HEK293T (cell line): ENCODE data around the gene TPI1.

ENCODE experiments used
- CTCF ChIA-PET: fragments of 350-600 bp; formaldehyde crosslinking; extraction: SDS; loops from one replicate; lab custom pipeline; 2021; ENCODE audit warnings: antibody characterized with exemption, inconsistent platforms; lab: Yijun Ruan, JAX
- POLR2A ChIA-PET: fragments of 350-600 bp; formaldehyde crosslinking; extraction: SDS; loops from one replicate; lab custom pipeline; 2020; ENCODE audit warnings: antibody characterized with exemption, inconsistent platforms; lab: Yijun Ruan, JAX
- DNase-seq: peaks from one replicate; pipeline ENCODE4 v3.0.0; 2012; ENCODE audit warnings: mixed read lengths; ENCODE audit errors: extremely low spot score
- ARNT ChIP-seq: fragments of 450-650 bp; IDR thresholded peaks from 2 replicates; pipeline ENCODE4 v1.6.1; 2017; ENCODE audit warnings: mild to moderate bottlenecking
- BHLHE40 ChIP-seq: fragments of 450-650 bp; IDR thresholded peaks from 2 replicates; pipeline ENCODE4 v1.6.1; 2016; ENCODE audit warnings: mild to moderate bottlenecking, moderate library complexity, borderline replicate concordance
- CTBP1 ChIP-seq: fragments of 450-650 bp; IDR thresholded peaks from 2 replicates; pipeline ENCODE4 v1.6.1; 2016; ENCODE audit warnings: borderline replicate concordance
- ELF4 ChIP-seq: fragments of 450-650 bp; IDR thresholded peaks from 2 replicates; pipeline ENCODE4 v1.6.1; 2017; ENCODE audit warnings: antibody characterized with exemption
- FOXA1 ChIP-seq: fragments of 450-650 bp; IDR thresholded peaks from 2 replicates; pipeline ENCODE4 v1.6.1; 2016; ENCODE audit warnings: mild to moderate bottlenecking
- FOXK2 ChIP-seq: fragments of 450-650 bp; IDR thresholded peaks from 2 replicates; pipeline ENCODE4 v1.6.1; 2016; ENCODE audit warnings: mild to moderate bottlenecking
- FOXM1 ChIP-seq: fragments of 450-650 bp; IDR thresholded peaks from 2 replicates; pipeline ENCODE4 v1.6.1; 2017; ENCODE audit warnings: mild to moderate bottlenecking, borderline replicate concordance
- HDGF ChIP-seq: fragments of 450-650 bp; IDR thresholded peaks from 2 replicates; pipeline ENCODE4 v1.6.1; 2017; ENCODE audit warnings: antibody characterized with exemption, borderline replicate concordance
- L3MBTL2 ChIP-seq: fragments of 450-650 bp; conservative IDR thresholded peaks from 2 replicates; pipeline ENCODE4 v1.6.1; 2016; ENCODE audit warnings: mild to moderate bottlenecking
- LEF1 ChIP-seq: fragments of 450-650 bp; IDR thresholded peaks from 2 replicates; pipeline ENCODE4 v1.6.1; 2017; ENCODE audit warnings: mild to moderate bottlenecking, borderline replicate concordance
- NFRKB ChIP-seq: fragments of 450-650 bp; IDR thresholded peaks from 2 replicates; pipeline ENCODE4 v1.6.1; 2016; ENCODE audit warnings: mild to moderate bottlenecking, moderate library complexity
- SP1 ChIP-seq: fragments of 450-650 bp; IDR thresholded peaks from 2 replicates; pipeline ENCODE4 v1.6.1; 2017
- SUZ12 ChIP-seq: fragments of 450-650 bp; IDR thresholded peaks from 2 replicates; pipeline ENCODE4 v1.6.1; 2016; ENCODE audit warnings: mild to moderate bottlenecking
- TARDBP ChIP-seq: fragments of 450-650 bp; IDR thresholded peaks from 2 replicates; pipeline ENCODE4 v1.6.1; 2016
- ZNF384 ChIP-seq: fragments of 450-650 bp; IDR thresholded peaks from 2 replicates; pipeline ENCODE4 v1.6.1; 2016
- TF ChIP-seq, protein P1 (sequence below): fragments of 450-650 bp; IDR thresholded peaks from 2 replicates; pipeline ENCODE4 v1.6.1; 2016

The TPI1 gene

DNA sequence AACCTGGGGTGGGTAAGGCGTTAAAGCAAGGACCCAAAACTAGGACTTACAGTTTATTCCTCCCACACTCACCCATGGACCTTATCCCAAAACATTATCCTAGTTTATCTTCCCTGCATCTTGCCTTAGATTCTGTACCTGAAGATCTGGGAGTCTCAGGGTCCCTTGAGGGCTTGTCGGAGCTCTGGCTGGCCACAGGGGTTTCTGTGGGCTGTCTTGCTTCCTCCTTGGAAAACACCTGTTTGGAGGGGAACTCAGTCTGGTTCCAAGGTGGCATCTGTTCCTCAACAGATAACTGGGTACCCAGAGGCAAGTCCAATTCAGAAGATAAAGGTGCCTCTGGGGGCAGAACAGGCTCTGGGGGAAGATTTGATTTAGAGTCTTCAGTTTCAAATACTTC, 17.9 kb upstream of the TPI1 start:
- TF ChIP-seq ELF4 = no peak
- TF ChIP-seq HDGF = no peak
- TF ChIP-seq FOXM1 = no peak
- no peak for TF ChIP-seq CTBP1
- TF ChIP-seq FOXA1 = no peak
- TF ChIP-seq SP1 = no peak
- TF ChIP-seq, protein P1, sequence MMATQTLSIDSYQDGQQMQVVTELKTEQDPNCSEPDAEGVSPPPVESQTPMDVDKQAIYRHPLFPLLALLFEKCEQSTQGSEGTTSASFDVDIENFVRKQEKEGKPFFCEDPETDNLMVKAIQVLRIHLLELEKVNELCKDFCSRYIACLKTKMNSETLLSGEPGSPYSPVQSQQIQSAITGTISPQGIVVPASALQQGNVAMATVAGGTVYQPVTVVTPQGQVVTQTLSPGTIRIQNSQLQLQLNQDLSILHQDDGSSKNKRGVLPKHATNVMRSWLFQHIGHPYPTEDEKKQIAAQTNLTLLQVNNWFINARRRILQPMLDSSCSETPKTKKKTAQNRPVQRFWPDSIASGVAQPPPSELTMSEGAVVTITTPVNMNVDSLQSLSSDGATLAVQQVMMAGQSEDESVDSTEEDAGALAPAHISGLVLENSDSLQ = no peak
- TF ChIP-seq NFRKB = no peak
- TF ChIP-seq LEF1 = no peak
- TF ChIP-seq FOXK2 = no peak
- no peak for TF ChIP-seq L3MBTL2
- TF ChIP-seq TARDBP = no peak
- no peak for TF ChIP-seq SUZ12
- no peak for TF ChIP-seq ZNF384
- TF ChIP-seq ARNT = no peak
- no peak for DNase-seq
- CTCF ChIA-PET = interaction anchor here (0.7 to 3.1 kb wide), 2 partner anchors 15 to 288 kb away, joined by 4 to 12 read pairs; no protein-coding TSS in a partner anchor
- POLR2A ChIA-PET = interaction anchor here (1.0 to 1.9 kb wide), 3 partner anchors 9 to 126 kb away, joined by 3 to 7 read pairs (median 4); partner anchors contain the start of genes COPS7A and GNB3

DNA sequence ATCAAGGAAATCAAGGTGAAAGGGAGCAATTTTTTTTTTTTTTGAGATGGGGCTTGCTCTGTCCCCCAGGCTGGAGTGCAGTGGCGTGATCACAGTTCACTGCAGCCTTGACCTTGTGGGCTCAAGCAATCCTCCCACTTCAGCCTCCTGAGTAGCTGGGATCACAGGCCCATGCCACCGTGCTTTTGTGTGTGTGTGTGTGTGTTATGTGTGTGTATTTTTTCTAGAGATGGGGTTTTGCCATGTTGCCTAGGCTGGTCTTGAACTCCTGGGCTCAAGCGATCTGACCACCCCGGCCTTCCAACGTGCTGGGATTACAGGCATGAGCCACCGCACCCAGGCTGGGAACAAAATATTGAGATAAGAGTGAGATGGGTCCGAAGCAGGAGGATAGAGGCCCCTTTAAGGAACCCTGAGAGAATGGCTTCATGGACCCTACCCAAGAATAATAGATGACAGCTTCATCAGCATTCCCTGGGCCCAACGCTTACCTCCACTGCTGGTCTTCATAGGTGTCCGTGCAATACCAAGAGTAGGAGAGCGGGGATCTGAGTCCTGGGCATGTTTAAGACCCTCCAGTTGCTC, 17.3 kb upstream of the TPI1 start:
- POLR2A ChIA-PET = interaction anchor here (1.0 to 5.5 kb wide), 6 partner anchors 15 to 161 kb away, joined by 3 to 214 read pairs (median 33); partner anchors contain the start of genes COPS7A, P3H3, PTMS and SPSB2

DNA sequence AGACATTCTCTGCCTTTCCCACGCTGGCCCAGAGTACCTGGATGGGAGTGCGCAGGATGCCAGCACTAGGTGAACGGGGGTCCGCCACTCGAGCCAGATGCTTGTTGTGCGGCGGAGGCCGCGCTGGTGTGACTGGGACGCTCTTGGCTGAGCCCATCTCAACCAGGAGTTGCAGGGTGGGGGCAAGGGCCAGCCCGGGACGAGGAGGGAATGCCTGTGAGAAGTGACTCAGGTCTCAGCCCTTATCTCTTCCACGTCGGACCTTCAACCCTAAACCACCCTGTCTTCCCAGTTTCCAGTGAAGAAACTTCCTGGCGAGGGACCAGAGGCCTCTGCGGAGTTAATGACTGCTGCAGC, 16.6 kb upstream of the TPI1 start:
- ChIA-PET CTCF (interaction anchor here (1.0 to 3.9 kb wide), 5 partner anchors 15 to 98 kb away, joined by 4 to 26 read pairs (median 6); partner anchors contain the start of gene MLF2), POLR2A (interaction anchor here (1.0 to 5.5 kb wide), 21 partner anchors 10 to 380 kb away, joined by 3 to 214 read pairs (median 12); partner anchors contain the start of genes C12orf57, COPS7A, GNB3 and GPR162)
- DNase-seq = no peak
- TF ChIP-seq SP1 (no peak), BHLHE40 (no peak), ELF4 (no peak), TARDBP (no peak), CTBP1 (no peak), ARNT (no peak), NFRKB (no peak), L3MBTL2 (no peak), FOXA1 (no peak), ZNF384 (no peak), SUZ12 (no peak), FOXK2 (no peak), FOXM1 (no peak), HDGF (no peak), LEF1 (no peak)
- TF ChIP-seq, protein P1 = no peak

More for the DNA sequence above, 17.3 kb upstream of the TPI1 start:
- TF ChIP-seq ELF4 (no peak), SP1 (no peak), CTBP1 (no peak), ARNT (no peak), ZNF384 (no peak), FOXK2 (no peak), TARDBP (no peak), BHLHE40 (no peak), SUZ12 (no peak), FOXA1 (no peak), LEF1 (no peak), NFRKB (no peak), FOXM1 (no peak), L3MBTL2 (no peak)
- TF ChIP-seq, protein P1 = no peak
- no peak for DNase-seq
- CTCF ChIA-PET = interaction anchor here (0.7 to 3.9 kb wide), 4 partner anchors 15 to 287 kb away, joined by 4 to 26 read pairs (median 8); no protein-coding TSS in a partner anchor

DNA sequence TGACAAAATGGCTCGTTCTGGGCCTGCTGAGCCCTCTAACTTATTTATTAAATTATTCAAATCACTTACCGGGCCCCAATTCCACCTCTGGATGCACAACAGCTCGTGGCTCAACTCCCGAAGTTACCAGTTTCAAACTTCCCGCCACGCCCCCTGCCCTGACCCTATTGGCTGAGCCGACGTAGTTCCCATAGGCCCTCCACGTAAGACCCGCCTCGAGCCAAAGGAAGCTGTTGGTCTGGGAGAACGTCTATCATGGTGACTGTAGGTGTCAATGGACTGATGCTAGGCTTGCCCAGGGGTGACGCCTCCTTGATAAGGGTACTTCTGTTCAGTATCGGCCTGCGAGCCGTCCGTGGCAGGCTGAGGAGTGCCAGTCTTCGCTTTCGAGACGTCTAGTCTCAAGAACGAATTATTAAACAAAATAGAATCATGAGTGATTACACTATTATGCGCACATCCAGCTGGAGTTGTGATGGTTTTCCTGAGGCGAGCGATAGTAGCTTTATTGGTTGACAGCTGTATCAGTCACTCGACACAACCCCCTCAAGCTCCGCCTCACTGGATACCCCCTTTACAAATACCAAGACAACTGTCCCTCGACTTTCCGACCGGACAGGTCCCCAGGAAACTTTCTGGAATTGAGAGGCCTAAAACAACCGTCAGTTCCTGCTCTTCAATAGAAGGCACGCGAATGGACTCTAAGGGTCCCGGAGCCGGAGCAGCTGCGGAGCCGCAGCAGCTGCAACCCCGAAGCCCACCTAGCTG, 16.0 kb upstream of the TPI1 start, which contains the start of gene CDCA3:
CDCA3 (minus strand) TSS at position 134 of the 768 bp plus-strand sequence. CDS start 334 bp downstream, outside the sequence.
- peak; percentile 95 for DNase-seq
- TF ChIP-seq, protein P1 = peak; percentile 99
- no peak for TF ChIP-seq HDGF
- TF ChIP-seq L3MBTL2 = peak; percentile 94
- TF ChIP-seq FOXM1 = peak; percentile 59; the same call in 1 of the 2 replicates
- no peak for TF ChIP-seq ZNF384
- CTCF ChIA-PET = interaction anchor here (0.8 to 3.9 kb wide), 9 partner anchors 16 to 98 kb away, joined by 3 to 28 read pairs (median 5); partner anchors contain the start of genes MLF2 and SPSB2
- POLR2A ChIA-PET = interaction anchor here (0.6 to 5.5 kb wide), 34 partner anchors 10 to 380 kb away, joined by 3 to 214 read pairs (median 6); partner anchors contain the start of genes C12orf57, COPS7A, GNB3 and GPR162
